Measurements from ENCODE around the gene GH1.

The GH1 gene

DNA sequence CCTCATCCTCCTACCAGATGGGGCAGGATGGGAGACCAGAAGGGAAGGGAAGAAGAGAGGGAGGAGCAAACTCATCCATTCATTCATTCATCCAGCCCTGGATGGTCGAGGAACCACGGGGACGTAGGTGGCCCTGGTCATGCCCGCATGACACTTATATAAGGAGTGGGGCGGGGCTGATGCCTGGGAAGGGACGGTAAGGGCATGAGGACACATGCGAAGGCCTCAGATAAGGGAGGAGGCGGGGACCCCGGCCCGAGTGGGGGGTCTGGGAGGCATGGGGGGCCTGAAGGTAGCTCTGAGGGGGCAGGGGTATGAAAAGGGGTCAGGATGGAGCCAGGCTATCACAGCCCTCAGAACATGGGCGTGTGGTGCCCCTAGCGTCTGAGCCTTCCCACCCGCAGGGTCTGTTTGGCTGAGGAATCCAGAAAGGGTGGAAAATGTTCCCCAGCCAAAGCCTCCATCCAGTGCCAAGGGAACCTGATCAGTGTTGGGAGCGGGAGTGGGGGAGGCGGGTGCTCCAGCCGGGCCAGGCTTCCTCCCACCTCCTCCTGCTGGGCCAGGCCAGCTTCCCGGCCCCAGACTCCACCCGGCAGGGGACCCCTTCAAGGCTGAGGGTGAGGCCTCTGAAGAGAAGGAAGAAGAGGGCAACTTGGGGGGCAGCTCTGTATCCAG lies 31.1 kb upstream of the GH1 start:
- Histone ChIP-seq H3K4me1 (ENCODE audit: control insufficient read depth, low read length) (peaks cover 39% of the 10 kb centered on the region), H3K4me2 (ENCODE audit: low read length) (no peak overlapping the region), H3K79me2 (ENCODE audit: control insufficient read depth, low read length) (no peaks in the 10 kb centered on the region), H3K4me3 (ENCODE audit: low read length) (no peak overlapping the region), H3F3A (ENCODE audit: control insufficient read depth, insufficient read depth) (peaks cover 8% of the 10 kb centered on the region; the same call in 1 of the 2 replicates), H3K9me2 (replicated peaks; ENCODE audit: control insufficient read depth, low read length) (no peaks in the 10 kb centered on the region), H3K27me3 (ENCODE audit: control insufficient read depth, low read length) (peaks cover 3% of the 10 kb centered on the region; the same call in 1 of the 2 replicates), H3K9me3 (ENCODE audit: control insufficient read depth, insufficient read depth, low read length) (no peaks in the 10 kb centered on the region), H3K27ac (ENCODE audit: low read depth, low read length) (no peak overlapping the region), H4K20me1 (ENCODE audit: control insufficient read depth, insufficient read depth, low read depth, low read length) (no peaks in the 10 kb centered on the region), H3K36me3 (ENCODE audit: control insufficient read depth, low read length) (no peaks in the 10 kb centered on the region)
- no peak for TF ChIP-seq EZH2phosphoT487 (IDR thresholded peaks at IDR 0.05; ENCODE audit: borderline replicate concordance, low read length)
- peak; percentile 32 for TF ChIP-seq CTCF (IDR thresholded peaks at IDR 0.05; ENCODE audit: low read depth, low read length, poor library complexity, severe bottlenecking)

GRCh38 chr17:63948521-63948920 lies 29.9 kb upstream of the GH1 start:
- Histone ChIP-seq H3K27ac (ENCODE audit: low read depth, low read length) (no peak overlapping the region), H3K4me1 (ENCODE audit: control insufficient read depth, low read length) (peaks cover 33% of the 10 kb centered on the region), H3K4me3 (ENCODE audit: low read length) (no peak overlapping the region), H3K4me2 (ENCODE audit: low read length) (no peak overlapping the region), H4K20me1 (ENCODE audit: control insufficient read depth, insufficient read depth, low read depth, low read length) (no peaks in the 10 kb centered on the region), H3K27me3 (ENCODE audit: control insufficient read depth, low read length) (peaks cover 3% of the 10 kb centered on the region; the same call in 1 of the 2 replicates), H3F3A (ENCODE audit: control insufficient read depth, insufficient read depth) (peaks cover 7% of the 10 kb centered on the region; the same call in 1 of the 2 replicates), H3K36me3 (ENCODE audit: control insufficient read depth, low read length) (no peaks in the 10 kb centered on the region), H3K79me2 (ENCODE audit: control insufficient read depth, low read length) (no peaks in the 10 kb centered on the region), H3K9me2 (replicated peaks; ENCODE audit: control insufficient read depth, low read length) (no peaks in the 10 kb centered on the region), H3K9me3 (ENCODE audit: control insufficient read depth, insufficient read depth, low read length) (no peaks in the 10 kb centered on the region)
- TF ChIP-seq EZH2phosphoT487 (IDR thresholded peaks at IDR 0.05; ENCODE audit: borderline replicate concordance, low read length) (no peak), CTCF (IDR thresholded peaks at IDR 0.05; ENCODE audit: low read depth, low read length, poor library complexity, severe bottlenecking) (no peak)

DNA sequence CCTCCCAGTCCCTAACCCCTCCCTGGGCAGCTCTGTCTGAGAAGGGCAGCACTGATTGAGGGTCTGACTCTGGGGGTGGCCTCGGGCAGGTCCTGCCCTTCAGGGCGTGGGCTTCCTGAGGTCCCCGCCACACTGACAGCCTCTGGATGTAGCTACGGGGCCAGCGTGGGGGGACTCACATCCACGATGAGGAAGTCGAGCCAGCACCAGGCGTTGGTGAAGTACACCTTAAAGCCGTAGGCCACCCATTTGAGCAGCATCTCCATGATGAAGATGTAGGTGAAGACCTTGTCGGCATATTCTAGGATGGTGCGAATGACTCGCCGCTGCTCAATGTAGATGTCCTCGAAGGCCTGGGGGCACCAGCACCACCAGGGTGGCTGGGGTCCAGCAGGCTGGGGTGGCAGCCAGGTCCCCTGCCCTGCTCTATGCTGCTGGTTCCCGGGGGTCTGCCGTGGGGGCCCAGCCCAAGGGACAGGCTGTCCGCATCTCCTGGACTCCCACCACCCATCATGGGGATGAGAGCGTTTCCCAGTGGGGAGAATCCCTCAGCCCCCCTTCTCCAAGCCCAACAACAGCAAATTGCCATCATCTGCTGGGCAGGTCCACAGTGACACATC lies 29.2 kb upstream of the GH1 start:
- no peak overlapping the region for H3K27ac ChIP-seq (ENCODE audit: low read depth, low read length)
- H3K4me3 ChIP-seq (ENCODE audit: low read length) = no peak overlapping the region
- H4K20me1 ChIP-seq (ENCODE audit: control insufficient read depth, insufficient read depth, low read depth, low read length) = no peaks in the 10 kb centered on the region
- TF ChIP-seq EZH2phosphoT487 (IDR thresholded peaks at IDR 0.05; ENCODE audit: borderline replicate concordance, low read length) = no peak
- no peak for TF ChIP-seq CTCF (IDR thresholded peaks at IDR 0.05; ENCODE audit: low read depth, low read length, poor library complexity, severe bottlenecking)
- peaks cover 3% of the 10 kb centered on the region; the same call in 1 of the 2 replicates for H3K27me3 ChIP-seq (ENCODE audit: control insufficient read depth, low read length)
- H3K4me2 ChIP-seq (ENCODE audit: low read length) = no peak overlapping the region
- H3K36me3 ChIP-seq (ENCODE audit: control insufficient read depth, low read length) = no peaks in the 10 kb centered on the region
- H3K4me1 ChIP-seq (ENCODE audit: control insufficient read depth, low read length) = peaks cover 31% of the 10 kb centered on the region
- H3K9me2 ChIP-seq (replicated peaks; ENCODE audit: control insufficient read depth, low read length) = no peaks in the 10 kb centered on the region
- H3K9me3 ChIP-seq (ENCODE audit: control insufficient read depth, insufficient read depth, low read length) = no peaks in the 10 kb centered on the region
- H3K79me2 ChIP-seq (ENCODE audit: control insufficient read depth, low read length) = no peaks in the 10 kb centered on the region
- peaks cover 7% of the 10 kb centered on the region; the same call in 1 of the 2 replicates for H3F3A ChIP-seq (ENCODE audit: control insufficient read depth, insufficient read depth)
